NCI-H446 treated with DMSO at 0.1 percent for 48 hours (cell line): ENCODE measurements around the gene CD84.
"Not testable (repeated sequence)": the region's sequence is repeated elsewhere in the genome, so short reads cannot be mapped to it uniquely, and the experiment has no call there.

ENCODE experiments used
- DNase-seq: peaks from one replicate; lab custom pipeline; 2025; lab: John Stamatoyannopoulos, UW

The CD84 gene

DNA sequence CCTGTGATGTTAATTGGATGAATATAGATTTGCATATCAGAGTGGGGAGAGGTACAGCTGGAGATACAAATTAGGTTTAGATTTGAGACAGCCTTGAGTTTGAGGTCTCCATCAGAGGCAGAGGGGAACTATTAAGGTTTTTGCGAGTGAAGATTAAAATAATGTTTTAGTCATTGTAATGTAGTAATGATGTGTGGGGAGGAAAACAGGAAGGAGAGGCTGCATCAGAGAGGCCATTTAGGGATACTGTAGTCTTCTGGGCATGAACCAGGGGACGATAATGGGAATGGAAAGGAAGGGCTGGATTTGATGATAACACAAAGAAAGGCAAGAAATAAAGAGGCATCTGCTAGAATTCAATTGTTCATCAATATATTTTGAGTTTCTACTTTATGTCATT is 9.5 kb downstream of the CD84 start:
- no peak for DNase-seq

DNA sequence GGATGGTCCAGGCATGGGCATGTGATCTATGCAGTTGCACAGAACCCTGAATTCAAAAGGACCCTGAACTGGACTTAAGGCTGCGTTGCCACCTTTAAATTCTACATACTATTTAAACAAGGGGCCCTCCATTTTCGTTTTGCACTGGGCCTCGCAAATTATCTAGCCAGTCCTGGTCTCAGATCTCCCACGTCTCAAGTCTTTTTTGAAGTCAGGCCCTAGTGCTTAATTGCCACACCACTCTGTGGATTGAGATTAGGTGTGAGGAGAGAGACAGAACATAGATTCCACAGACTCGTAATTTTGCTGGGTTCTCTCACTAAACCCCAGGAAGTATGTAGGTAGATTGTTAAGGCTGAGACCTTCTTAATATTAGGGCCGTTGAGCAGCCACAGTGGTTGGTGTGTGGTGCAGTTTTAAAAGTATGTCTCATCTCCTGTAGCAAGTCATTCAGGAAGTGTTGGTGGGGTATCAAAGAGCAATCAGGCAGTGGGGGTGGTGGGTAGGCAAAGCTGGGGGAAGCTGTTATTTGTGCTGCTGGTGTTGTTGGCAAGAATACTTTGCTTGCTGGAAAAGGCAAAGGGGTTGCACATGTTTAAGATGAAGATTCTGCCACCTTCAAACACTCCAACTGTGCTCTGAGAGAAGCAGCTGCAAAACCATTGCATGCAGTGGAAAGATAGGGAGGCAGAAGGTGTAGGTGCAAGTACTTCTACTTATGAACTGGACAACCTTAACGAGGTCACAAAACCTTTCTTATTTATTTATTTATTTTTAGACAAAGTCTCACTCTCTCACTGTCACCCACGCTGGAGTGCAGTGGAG is 11.2 kb downstream of the CD84 start:
- DNase-seq = no peak

DNA sequence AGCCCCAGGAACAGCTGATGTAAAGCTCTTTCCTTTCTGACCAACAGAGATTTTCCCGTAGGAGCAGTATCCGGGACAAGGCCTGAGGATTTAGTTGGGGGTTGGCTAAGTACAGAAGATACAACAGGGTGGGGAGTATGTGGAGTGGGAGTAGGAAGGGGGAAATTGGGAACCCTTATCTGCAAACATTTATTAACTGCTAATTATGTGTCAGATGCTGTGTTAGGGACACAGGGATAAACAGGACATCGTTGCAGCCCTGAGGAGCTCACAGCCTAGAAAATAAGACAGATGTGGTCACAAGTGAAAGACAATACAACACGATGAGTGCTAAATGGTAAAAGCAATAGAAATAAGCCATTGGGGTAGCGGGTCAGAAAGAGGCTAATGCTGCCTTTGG is 12.0 kb downstream of the CD84 start:
- no peak for DNase-seq

DNA sequence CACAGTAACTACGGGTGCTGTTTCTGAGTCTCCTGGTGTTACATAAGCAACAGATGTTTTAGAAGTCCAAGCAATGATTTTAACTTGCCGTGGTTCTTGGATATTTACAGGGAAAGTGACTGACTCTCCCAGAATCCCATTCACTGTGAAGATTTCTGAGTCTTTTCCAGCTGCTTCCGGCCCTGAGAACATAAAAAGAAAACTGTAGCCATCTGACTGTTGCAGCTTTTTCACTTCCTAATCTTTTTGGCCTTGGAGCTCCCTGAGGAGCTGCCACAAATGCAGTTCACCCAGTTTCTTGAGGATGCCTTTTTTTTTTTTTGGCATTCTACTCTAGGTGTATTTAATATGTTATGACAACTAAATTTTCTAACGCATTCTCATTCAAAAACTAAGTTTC is 13.7 kb downstream of the CD84 start:
- DNase-seq = no peak

- DNase-seq = not testable (repeated sequence)
Observed at GRCh38 chr1:160563230-160563629, 16.1 kb downstream of the CD84 start.

- DNase-seq = not testable (repeated sequence)
Observed at GRCh38 chr1:160562745-160563144, 16.6 kb downstream of the CD84 start.

DNA sequence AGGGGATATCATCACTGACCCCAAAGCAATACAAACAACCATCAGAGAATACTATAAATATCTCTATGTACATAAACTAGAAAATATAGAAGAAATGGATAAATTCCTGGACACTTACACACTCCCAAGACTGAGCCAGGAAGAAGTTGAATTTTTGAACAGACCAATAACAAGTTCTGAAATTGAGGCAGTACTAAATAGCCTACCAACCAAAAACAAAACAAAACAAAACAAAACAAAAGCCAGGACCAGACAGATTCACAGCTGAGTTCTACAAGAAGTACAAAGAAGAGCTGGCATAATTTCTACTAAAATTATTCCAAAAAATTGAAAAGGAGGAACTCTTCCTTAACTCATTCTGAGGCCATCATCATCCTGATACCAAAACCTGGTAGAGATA is 18.5 kb downstream of the CD84 start:
- DNase-seq = no peak

GRCh38 chr1:160560045-160560705 is 19.1 kb downstream of the CD84 start:
- DNase-seq = no peak

- DNase-seq = not testable (repeated sequence)
Observed at GRCh38 chr1:160559437-160559836, 19.9 kb downstream of the CD84 start.

DNA sequence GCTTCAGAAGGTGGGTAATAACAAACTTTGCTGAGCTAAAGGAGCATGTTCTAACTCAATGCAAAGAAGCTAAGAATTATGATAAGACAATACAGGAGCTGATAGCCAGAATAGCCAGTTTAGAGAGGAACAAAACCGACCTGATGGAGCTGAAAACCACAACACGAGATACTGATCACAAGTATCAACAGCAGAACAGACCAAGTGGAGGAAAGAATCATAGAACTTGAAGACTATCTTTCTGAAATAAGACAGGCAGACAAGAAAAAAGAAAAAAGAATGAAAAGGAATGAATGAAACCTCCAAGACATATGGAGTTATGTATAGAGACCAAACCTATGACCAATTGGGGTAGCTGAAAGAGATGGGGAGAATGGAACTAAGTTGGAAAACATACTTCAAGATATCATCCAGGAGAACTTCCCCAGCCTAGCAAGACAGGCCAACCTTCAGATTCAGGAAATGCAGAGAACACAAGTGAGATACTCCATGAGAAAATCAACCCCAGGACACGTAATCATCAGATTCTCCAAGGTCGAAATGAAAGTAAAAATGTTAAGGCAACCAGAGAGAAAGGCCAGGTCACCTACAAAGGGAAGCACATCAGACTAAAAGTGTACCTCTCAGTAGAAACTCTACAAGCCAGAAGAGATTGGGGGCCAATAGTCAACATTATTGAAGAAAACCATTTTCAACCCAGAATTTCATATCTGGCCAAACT is 20.5 kb downstream of the CD84 start:
- DNase-seq = no peak

DNA sequence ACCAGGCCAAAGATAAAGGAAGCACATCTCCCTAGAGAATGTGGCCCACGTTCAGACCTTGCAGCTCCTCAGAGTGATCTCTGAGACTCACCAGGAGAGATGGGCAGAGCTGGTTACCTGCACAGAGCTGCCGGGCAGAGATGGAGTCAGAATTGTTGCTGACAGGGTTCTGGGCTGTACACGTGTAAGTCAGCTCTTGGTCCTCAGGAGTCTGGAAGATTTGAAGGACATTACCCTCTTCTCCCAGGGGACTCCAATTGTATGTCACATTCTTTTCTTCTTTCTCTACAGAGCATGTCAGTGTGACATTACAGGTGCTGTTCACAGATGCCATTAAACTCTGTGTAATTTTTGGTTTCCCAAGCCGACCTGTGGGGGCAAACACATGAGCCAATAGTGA is 25.5 kb downstream of the CD84 start:
- DNase-seq = no peak

DNA sequence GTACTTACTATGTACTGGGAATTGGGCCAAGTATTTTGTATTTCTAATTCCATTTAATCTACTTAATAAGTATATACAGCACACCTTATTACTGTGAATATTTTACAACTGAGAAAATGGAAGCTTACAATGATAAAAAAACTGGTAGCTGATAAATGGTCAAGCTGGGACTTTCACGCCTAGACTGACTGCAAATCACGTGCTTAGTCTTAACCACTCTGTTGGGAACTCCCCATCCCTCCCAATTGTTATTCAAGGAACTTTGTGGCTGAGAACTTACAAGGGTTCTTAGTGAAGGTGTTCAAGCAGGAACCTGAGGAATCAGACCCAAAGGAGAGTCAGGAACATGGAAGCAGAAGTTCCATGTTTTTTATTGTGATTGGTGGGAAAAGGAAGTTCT is 26.9 kb downstream of the CD84 start:
- DNase-seq = no peak

DNA sequence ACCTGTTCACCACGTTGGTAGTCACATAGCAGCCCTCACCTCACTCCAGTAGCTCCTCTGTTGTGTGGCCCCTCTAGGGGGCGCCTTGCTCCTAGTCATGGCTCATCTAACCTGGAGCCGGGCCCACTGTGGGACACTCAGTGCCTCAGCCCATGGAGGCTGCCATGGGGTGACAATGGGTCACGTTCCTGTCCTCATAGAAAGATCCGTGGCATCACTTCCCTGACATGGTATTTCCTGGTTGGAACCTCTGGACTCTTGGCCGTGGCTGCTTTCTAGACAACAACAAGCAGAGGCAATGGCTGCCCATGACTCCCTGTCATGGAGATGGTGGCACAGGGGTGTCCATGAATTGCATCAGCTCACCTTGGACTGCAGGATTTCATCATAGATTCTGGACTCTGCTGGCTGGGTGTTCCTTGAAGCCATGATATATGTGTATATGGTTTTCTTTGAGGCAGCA is 28.7 kb downstream of the CD84 start:
- no peak for DNase-seq

DNA sequence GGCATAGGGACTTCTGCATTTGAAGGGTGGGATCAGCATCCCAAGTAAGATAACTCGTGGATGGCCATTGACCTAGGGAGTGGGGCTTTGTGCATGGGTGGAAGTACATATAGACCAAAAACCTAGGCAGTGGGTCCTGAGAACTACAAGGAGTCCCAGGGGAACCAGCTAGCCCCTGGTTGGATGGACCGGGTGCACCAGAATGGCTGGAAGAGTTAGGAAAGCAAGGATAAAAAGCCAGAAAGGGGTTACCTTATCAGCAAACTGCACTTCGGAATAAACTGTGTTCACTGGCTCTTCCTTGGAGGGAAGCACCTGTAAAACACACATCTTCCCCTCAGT is 29.7 kb downstream of the CD84 start:
- DNase-seq = no peak

- DNase-seq = peak; percentile 29
Observed at GRCh38 chr1:160548960-160549664, 30.2 kb downstream of the CD84 start.

GRCh38 chr1:160548183-160548582 is 31.1 kb downstream of the CD84 start:
- DNase-seq = no peak

DNA sequence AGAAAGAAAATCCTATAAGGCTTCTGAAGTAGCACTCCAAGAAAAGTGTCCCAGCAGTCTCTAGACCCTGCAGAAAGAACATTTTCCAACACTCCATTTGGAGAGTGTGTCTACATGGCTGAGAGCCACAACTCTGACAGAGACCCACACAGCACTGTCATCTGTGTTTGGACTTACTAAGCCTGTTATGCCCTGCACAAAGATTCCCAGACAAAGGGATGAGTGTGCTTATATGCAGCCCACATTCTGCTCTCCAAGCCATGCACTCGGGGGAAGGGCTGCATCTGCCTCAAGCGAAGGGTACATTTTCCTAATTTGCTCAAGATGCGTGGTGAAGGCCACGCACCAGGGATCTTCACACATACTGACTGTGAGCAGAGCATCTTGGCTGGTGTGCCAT is 31.9 kb downstream of the CD84 start:
- DNase-seq = no peak

DNA sequence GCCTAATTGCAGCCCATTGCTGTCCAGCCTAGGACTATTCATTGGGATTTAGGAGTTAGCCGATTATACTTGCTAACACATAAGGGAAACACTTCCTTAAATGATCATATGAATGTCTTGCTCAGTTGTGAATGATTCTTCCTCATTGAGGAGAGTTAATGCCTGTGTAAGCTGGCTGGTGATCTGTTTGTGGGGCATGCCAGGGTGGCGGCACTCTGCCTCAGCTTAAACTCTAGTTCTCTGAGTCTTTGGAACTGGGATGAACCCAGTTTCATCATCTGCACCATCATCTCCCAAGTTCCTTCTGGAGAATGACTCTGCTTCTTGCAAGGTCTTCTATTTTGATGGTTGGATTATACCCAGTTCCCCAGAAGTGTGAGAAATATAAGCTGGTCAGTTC is 32.4 kb downstream of the CD84 start:
- no peak for DNase-seq

DNA sequence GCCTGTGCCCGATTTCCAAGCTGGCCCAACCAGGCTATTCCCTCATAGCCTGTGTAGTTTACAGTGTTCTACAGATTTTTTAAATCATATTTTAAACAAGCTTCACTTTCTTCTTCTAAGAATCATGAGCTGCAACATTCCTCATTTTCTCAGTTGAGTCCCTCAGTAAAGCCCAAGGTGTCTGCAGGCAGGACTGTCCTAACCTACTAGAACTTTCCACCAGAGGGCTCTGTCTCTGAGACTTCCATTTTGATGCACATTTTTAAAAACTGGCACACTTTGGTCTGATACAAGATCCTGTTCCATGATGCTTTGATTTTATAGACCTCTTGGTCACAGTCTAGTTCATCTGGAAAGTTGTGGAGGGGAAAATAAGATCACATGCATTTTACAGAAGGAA is 34.6 kb downstream of the CD84 start:
- DNase-seq = no peak

- no peak for DNase-seq
Observed at GRCh38 chr1:160542303-160542945, 36.9 kb downstream of the CD84 start.

DNA sequence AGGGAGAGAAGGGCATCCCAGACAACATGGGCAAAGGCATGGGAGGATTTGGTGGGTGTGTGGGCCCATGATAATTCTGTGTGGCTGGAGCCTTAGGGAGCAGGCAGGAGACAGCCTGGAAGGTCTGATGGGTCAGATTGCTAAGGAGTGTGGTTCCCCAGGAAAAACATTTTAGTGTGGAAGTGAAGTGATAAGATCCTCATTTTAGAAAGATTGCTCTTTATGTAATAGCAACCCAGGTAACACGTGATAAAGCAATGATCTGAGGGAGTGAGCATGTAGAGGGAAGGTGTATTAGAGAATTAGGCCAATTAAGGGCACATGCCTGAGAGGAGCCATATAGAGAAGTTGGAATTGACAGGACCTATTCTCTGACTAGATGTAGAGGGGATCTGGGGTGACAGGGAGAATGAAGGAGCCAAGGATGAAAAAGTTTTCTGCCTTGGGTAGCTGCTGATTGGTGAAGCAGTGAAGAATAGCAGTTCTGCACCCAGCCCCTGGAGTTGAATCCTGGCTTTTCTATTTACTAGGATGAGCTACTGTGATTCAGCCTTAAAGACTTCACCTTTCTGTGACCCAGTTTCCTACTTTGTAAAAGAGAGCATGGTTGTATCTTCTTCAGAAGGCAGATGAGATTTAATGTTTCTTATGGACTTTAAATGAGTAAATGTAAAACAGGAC is 37.5 kb downstream of the CD84 start:
- no peak for DNase-seq
